GM12865 (cell line): ENCODE data around the gene CMTM4.

ENCODE experiments used
- DNase-seq: peaks from one replicate; pipeline ENCODE4 v3.0.0; 2010; ENCODE audit warnings: low read depth
- H3K4me3 ChIP-seq: 2 replicates; pipeline ENCODE4 v1.5.1; 2011; ENCODE audit warnings: mild to moderate bottlenecking, low read depth, low read length, control low read depth
- TF ChIP-seq, protein P1 (sequence below): IDR thresholded peaks from 2 replicates; pipeline ENCODE4 v1.5.1; 2011; ENCODE audit warnings: low read length, control low read depth, low read depth, inconsistent platforms; ENCODE audit not compliant: insufficient read depth; ENCODE audit errors: missing control alignments

The CMTM4 gene

GRCh38 chr16:66566051-66566901, 130.3 kb downstream of the CMTM4 start, which contains the start of gene CMTM1:
TSS of gene CMTM1 (plus strand) at chr16:66566439. CDS start at chr16:66566514, 75 bp downstream.
- H3K4me3 ChIP-seq: no peak within 1 kb of the TSS
- TF ChIP-seq, protein P1, sequence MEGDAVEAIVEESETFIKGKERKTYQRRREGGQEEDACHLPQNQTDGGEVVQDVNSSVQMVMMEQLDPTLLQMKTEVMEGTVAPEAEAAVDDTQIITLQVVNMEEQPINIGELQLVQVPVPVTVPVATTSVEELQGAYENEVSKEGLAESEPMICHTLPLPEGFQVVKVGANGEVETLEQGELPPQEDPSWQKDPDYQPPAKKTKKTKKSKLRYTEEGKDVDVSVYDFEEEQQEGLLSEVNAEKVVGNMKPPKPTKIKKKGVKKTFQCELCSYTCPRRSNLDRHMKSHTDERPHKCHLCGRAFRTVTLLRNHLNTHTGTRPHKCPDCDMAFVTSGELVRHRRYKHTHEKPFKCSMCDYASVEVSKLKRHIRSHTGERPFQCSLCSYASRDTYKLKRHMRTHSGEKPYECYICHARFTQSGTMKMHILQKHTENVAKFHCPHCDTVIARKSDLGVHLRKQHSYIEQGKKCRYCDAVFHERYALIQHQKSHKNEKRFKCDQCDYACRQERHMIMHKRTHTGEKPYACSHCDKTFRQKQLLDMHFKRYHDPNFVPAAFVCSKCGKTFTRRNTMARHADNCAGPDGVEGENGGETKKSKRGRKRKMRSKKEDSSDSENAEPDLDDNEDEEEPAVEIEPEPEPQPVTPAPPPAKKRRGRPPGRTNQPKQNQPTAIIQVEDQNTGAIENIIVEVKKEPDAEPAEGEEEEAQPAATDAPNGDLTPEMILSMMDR: no peak
- DNase-seq: no peak
